Epithelial cell of proximal tubule (primary cell): Measurements from ENCODE around the gene NBEAL1. TPM values are rescaled to one million over a fixed set of nuclear protein-coding genes. Genes with fewer than 3 reads are reported as not detected.
A peak's percentile ranks its signal among the peaks of the same experiment; 100 is the strongest.
"Not testable (repeated sequence)": the region's sequence is repeated elsewhere in the genome, so short reads cannot be mapped to it uniquely, and the experiment has no call there.

Experiments used
- DNase-seq: peaks from one replicate; pipeline ENCODE4 v3.0.0-alpha.2; 2011; ENCODE audit warnings: low read depth
- H3K4me3 ChIP-seq: 2 replicates; pipeline ENCODE4 v1.5.1; 2011; ENCODE audit warnings: low read depth, mild to moderate bottlenecking, low read length
- total RNA-seq: library from RNA; depleted of rRNA; stranded (reverse); fragments of >200 nt; gene quantifications from 2 replicates; pipeline ENCODE4 v1.2.3, GENCODE V29; 2015
- TF ChIP-seq, protein P1 (sequence below): conservative IDR thresholded peaks from 2 replicates; pipeline ENCODE4 v1.5.1; 2012; ENCODE audit warnings: low read depth, mild to moderate bottlenecking, low read length

NBEAL1 gene
- total RNA-seq, 1 donor from 2014 or later = 11.5 TPM

DNA sequence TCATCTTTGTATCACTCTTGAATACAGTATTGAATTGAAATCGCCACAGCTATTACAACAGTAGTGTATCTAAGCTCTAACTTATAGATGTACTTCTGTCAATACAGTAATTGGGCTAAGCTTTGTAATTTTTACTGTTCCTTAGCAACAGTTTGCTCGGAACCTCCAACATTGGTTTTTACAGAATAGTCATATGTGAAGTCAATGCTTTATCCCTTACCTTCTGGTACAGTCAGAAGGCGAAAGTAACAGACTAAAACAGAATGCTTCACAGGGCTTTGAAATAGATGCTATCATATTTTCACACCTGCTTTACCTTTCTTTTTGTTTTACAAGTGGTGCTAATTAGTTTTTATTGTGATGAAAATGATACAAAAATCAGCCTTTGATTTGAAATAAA is 177.3 kb downstream of the NBEAL1 start:
- DNase-seq = no peak
- TF ChIP-seq, protein P1, sequence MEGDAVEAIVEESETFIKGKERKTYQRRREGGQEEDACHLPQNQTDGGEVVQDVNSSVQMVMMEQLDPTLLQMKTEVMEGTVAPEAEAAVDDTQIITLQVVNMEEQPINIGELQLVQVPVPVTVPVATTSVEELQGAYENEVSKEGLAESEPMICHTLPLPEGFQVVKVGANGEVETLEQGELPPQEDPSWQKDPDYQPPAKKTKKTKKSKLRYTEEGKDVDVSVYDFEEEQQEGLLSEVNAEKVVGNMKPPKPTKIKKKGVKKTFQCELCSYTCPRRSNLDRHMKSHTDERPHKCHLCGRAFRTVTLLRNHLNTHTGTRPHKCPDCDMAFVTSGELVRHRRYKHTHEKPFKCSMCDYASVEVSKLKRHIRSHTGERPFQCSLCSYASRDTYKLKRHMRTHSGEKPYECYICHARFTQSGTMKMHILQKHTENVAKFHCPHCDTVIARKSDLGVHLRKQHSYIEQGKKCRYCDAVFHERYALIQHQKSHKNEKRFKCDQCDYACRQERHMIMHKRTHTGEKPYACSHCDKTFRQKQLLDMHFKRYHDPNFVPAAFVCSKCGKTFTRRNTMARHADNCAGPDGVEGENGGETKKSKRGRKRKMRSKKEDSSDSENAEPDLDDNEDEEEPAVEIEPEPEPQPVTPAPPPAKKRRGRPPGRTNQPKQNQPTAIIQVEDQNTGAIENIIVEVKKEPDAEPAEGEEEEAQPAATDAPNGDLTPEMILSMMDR = no peak
- no peak overlapping the region for H3K4me3 ChIP-seq

DNA sequence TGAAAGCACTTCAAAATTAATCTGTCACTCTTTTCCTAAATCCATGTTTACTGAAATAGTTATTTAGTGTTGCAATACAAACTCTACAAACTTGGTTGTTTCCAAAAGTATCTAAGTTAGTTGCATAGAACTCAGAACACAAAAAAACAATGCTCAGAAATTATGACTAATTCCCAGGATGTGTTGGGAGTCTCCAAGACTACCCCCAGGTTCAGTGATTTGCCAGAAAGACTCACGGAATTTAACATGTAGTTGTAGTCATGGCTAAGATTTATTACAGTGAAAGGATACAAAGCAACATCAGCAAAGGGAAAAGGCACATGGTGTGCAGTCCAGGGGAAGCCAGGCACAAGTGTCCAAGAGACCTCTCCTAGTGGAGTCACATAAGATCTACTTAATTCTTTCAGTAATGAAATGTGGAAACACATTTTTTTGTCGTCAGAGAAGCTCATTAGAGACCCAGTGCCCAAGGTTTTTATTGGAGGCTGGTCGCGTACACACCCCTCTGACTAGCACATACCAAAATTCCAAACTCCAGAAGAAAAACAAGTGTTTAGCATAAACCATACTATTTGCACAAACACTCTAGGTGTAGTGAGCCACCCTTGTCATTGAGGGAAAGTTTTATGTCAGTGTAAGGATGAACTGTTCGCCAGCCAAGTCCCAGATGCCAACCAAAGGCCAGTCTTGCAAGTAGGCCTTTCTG is 180.8 kb downstream of the NBEAL1 start:
- H3K4me3 ChIP-seq = no peak overlapping the region
- no peak for DNase-seq
- TF ChIP-seq, protein P1 = no peak

DNA sequence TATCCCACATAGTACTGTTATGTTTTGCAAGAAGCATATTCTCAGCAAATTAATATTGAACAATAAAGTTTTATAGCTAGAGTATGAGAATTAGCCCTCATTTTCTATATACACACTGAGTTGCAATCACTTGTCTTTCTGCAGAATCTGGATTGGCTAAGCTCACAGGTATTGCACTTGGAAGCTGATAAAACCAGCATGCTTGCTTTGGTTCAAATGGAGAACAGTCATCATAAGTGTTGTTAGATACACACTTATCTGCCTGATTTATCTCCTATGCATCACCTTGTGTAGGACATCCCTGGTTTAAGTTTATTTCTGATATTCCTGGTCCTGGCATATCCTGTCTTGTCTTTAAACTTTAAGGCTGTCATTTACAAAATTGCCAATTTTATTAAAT is 186.2 kb downstream of the NBEAL1 start:
- DNase-seq = no peak
- H3K4me3 ChIP-seq = no peak overlapping the region
- TF ChIP-seq, protein P1 = no peak

DNA sequence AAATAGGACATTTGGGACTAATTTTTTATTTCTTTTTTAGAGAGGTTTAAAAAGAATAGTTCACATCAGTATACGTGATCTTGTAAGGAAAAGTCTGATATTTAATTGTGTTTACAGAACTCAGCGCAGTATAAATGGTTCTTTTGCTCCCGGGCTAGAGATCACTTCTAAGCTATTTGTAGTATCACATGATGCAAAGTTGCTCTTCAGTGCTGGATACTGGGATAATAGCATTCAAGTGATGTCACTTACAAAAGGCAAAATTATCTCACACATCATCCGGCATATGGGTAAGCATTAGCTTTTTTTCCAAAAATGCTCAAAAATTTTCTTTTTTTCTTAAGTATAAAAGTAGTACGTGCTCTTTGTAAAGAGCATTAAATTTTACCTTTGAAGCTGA is 186.8 kb downstream of the NBEAL1 start:
- TF ChIP-seq, protein P1 = no peak
- DNase-seq = no peak
- H3K4me3 ChIP-seq = no peak overlapping the region

DNA sequence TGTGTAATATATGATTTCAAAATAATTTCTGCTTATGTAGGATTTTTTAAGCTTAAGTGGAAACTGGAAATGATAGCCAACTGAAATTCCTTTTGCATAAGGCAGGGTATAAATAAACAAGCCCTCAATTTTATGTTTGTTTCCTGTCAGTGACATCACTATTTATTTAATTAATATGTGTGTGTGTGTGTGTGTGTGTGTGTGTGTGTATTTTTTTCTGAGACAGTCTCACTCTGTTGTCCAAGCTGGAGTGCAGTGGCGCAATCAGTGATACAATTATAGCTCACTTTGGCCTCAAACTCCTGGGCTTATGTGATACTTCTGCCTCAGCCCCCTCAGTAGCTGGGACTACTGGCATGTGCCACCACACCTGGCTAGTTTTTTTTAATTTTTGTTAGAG is 194.9 kb downstream of the NBEAL1 start:
- TF ChIP-seq, protein P1 = no peak
- DNase-seq = no peak
- no peak overlapping the region for H3K4me3 ChIP-seq

DNA sequence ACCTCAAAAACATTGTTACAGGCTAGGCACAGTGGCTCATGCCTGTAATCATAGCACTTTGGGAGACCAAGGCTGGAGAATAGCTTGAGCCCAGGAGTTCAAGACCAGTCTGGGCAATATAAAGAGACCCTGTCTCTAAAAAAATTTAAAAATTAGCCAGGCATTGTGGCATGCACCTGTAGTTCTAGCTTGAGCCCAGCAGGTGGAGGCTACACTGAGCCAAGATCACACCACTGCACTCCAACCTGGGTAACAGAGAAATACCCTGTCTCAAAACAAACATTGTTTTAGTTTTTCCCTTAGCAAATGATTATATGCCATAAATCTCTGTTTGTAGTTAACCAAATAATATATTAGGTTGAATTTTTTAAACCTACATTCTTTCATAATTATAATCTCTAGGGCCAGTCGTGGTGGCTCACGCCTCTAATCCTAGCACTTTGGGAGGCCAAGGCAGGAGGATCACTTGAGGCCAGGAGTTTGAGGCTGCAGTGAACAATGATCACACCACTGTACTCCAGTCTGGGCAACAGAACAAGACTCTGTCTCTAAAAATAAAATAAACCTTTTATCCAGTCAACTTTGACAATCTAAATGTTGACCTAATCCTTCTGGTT is 210.9 kb downstream of the NBEAL1 start:
- no peak overlapping the region for H3K4me3 ChIP-seq
- no peak for DNase-seq
- TF ChIP-seq, protein P1 = peak; percentile 82

DNA sequence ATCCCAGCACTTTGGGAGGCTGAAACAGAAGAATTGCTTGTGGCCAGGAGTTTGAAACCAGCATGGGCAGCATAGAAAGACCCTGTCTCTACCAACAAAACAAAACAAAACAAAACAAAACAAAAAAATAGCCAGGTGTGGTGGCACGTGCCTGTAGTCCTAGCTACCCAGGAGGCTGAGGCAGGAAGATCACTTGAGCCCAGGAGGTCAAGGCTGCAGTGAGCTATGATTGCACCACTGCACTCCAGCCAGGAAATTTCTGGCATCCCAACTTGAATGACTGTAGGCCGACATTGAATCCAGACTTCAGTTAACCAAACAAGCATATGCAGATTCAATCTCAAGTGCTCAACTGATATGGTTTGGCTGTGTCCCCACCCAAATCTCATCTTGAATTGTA is 215.0 kb downstream of the NBEAL1 start:
- not testable (repeated sequence) for H3K4me3 ChIP-seq, DNase-seq
